Loucy (cell line): Measurements from ENCODE around the gene MBTPS2.

ENCODE experiments used
- H2AFZ ChIP-seq: fragments of 200-600 bp; sonication (generic); 2 replicates; pipeline ENCODE4 v1.6.0; 2016; ENCODE audit warnings: antibody characterized with exemption, mild to moderate bottlenecking, low read length, moderate library complexity
- H3F3A ChIP-seq: fragments of 200-600 bp; 2 replicates; pipeline ENCODE4 v1.6.0; 2016; ENCODE audit warnings: antibody characterized with exemption, low read depth, mild to moderate bottlenecking
- H3K27me3 ChIP-seq: fragments of 200-600 bp; sonication (generic); 2 replicates; pipeline ENCODE4 v1.6.1; 2014; ENCODE audit warnings: low read length, mild to moderate bottlenecking; ENCODE audit not compliant: insufficient read depth, poor library complexity, severe bottlenecking
- H3K36me3 ChIP-seq: fragments of 200-600 bp; sonication (generic); 2 replicates; pipeline ENCODE4 v1.6.1; 2016; ENCODE audit warnings: low read length; ENCODE audit not compliant: insufficient read depth
- H3K4me1 ChIP-seq: fragments of 200-600 bp; sonication (generic); 2 replicates; pipeline ENCODE4 v1.5.1; 2014; ENCODE audit warnings: low read length, mild to moderate bottlenecking; ENCODE audit not compliant: insufficient read depth, poor library complexity, severe bottlenecking
- H3K4me2 ChIP-seq: fragments of 200-600 bp; sonication (generic); 2 replicates; pipeline ENCODE4 v1.6.0; 2014; ENCODE audit warnings: antibody characterized with exemption, low read length, low read depth, mild to moderate bottlenecking; ENCODE audit not compliant: poor library complexity, severe bottlenecking
- H3K4me3 ChIP-seq: fragments of 200-600 bp; sonication (generic); 2 replicates; pipeline ENCODE4 v1.5.1; 2014; ENCODE audit warnings: low read length, mild to moderate bottlenecking, mixed read lengths; ENCODE audit not compliant: poor library complexity, severe bottlenecking
- H3K79me2 ChIP-seq: fragments of 200-600 bp; sonication (generic); 2 replicates; pipeline ENCODE4 v1.6.1; 2014; ENCODE audit warnings: low read length; ENCODE audit not compliant: insufficient read depth
- H3K9ac ChIP-seq: fragments of 200-600 bp; sonication (generic); 2 replicates; pipeline ENCODE4 v1.6.0; 2014; ENCODE audit warnings: mild to moderate bottlenecking, low read depth, low read length, moderate library complexity; ENCODE audit not compliant: poor library complexity, severe bottlenecking
- H3K9me2 ChIP-seq: fragments of 200-600 bp; sonication (generic); replicated peaks from 2 replicates; pipeline ENCODE4 v1.6.1; 2016; ENCODE audit warnings: low read depth, low read length, mixed read lengths
- H3K9me3 ChIP-seq: fragments of 200-600 bp; sonication (generic); 2 replicates; pipeline ENCODE4 v1.6.1; 2014; ENCODE audit warnings: mild to moderate bottlenecking, antibody characterized with exemption, low read length, low read depth; ENCODE audit not compliant: insufficient read depth
- H4K20me1 ChIP-seq: fragments of 200-600 bp; sonication (generic); 2 replicates; pipeline ENCODE4 v1.6.0; 2014; ENCODE audit warnings: antibody characterized with exemption, low read length, mild to moderate bottlenecking; ENCODE audit not compliant: insufficient read depth, poor library complexity, severe bottlenecking
- EZH2phosphoT487 ChIP-seq: fragments of 200-600 bp; IDR thresholded peaks from 2 replicates; pipeline ENCODE4 v1.6.1; 2018; ENCODE audit warnings: antibody characterized with exemption, mild to moderate bottlenecking, moderate library complexity, borderline replicate concordance
- TF ChIP-seq, protein P1 (sequence below): fragments of 200-600 bp; sonication (generic); conservative IDR thresholded peaks from 2 replicates; pipeline ENCODE4 v1.5.1; 2014; ENCODE audit warnings: mild to moderate bottlenecking, antibody characterized with exemption, low read length

The MBTPS2 gene

DNA sequence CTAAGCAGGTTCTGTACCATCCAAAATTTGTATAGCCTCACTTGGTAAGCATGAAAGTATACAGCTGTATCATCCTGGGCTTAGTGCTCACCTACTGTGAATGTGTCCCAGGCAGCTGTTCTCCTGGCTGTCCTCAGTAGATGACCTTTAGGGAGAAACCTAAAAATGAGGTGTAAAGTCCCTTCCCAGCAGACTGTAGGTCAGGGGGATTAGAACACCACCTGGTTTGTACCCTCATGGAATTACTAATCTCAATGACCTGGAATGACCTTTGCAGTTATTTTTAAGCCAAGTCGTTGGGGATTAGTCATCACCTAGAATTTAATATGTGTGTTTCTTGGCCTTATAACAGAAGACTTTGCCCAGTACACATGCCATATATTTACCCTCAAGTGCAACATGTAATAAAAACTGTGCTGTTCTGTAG lies 39.1 kb upstream of the MBTPS2 start:
- TF ChIP-seq, protein P1, sequence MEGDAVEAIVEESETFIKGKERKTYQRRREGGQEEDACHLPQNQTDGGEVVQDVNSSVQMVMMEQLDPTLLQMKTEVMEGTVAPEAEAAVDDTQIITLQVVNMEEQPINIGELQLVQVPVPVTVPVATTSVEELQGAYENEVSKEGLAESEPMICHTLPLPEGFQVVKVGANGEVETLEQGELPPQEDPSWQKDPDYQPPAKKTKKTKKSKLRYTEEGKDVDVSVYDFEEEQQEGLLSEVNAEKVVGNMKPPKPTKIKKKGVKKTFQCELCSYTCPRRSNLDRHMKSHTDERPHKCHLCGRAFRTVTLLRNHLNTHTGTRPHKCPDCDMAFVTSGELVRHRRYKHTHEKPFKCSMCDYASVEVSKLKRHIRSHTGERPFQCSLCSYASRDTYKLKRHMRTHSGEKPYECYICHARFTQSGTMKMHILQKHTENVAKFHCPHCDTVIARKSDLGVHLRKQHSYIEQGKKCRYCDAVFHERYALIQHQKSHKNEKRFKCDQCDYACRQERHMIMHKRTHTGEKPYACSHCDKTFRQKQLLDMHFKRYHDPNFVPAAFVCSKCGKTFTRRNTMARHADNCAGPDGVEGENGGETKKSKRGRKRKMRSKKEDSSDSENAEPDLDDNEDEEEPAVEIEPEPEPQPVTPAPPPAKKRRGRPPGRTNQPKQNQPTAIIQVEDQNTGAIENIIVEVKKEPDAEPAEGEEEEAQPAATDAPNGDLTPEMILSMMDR: no peak
- TF ChIP-seq EZH2phosphoT487: no peak
- H2AFZ ChIP-seq: no peak overlapping the region
- H3K36me3 ChIP-seq: no peaks in the 10 kb centered on the region
- no peaks in the 10 kb centered on the region for H3K27me3 ChIP-seq
- H3K4me2 ChIP-seq: no peak overlapping the region
- no peaks in the 10 kb centered on the region for H3K9me2 ChIP-seq
- H4K20me1 ChIP-seq: no peaks in the 10 kb centered on the region
- no peaks in the 10 kb centered on the region for H3K4me1 ChIP-seq
- H3F3A ChIP-seq: no peaks in the 10 kb centered on the region
- no peaks in the 10 kb centered on the region for H3K79me2 ChIP-seq
- H3K4me3 ChIP-seq: no peak overlapping the region
- H3K9me3 ChIP-seq: no peaks in the 10 kb centered on the region
- no peak overlapping the region for H3K9ac ChIP-seq

DNA sequence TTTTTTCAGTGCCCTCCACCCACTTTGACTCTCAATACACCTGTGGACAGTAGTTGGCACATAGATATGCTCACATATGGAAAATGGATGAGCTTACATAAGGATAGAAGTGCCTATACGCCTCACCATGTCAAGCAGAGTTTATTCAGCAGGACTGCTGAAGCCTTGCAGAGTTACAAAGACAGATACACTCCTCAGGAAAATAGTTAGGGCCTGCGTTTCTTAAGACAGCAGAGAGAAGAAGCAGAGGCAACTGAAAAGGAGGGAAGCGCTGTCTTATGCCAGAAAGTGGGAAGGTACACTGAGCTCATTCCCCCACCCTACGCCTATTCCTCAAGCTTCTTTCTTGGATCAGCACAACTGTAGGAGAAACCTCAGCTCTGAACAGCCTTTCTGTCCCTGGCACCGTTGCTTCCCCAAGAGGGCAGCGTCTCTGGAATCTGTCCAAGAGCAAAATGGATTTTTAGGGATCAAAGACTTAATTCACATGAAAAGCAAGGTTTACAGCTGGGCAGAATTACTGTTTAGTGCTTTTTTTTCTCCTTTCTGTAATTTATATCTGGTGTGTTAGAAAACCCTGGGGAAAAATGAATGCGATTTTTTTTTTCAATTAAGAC lies 37.3 kb upstream of the MBTPS2 start:
- H3K36me3 ChIP-seq: no peaks in the 10 kb centered on the region
- H3K9me3 ChIP-seq: no peaks in the 10 kb centered on the region
- H3K4me3 ChIP-seq: no peak overlapping the region
- no peak overlapping the region for H3K9ac ChIP-seq
- H3K27me3 ChIP-seq: no peaks in the 10 kb centered on the region
- no peaks in the 10 kb centered on the region for H3K9me2 ChIP-seq
- H2AFZ ChIP-seq: no peak overlapping the region
- no peaks in the 10 kb centered on the region for H4K20me1 ChIP-seq
- no peak for TF ChIP-seq EZH2phosphoT487
- TF ChIP-seq, protein P1: no peak
- no peaks in the 10 kb centered on the region for H3F3A ChIP-seq
- no peaks in the 10 kb centered on the region for H3K79me2 ChIP-seq
- H3K4me2 ChIP-seq: no peak overlapping the region
- H3K4me1 ChIP-seq: no peaks in the 10 kb centered on the region

DNA sequence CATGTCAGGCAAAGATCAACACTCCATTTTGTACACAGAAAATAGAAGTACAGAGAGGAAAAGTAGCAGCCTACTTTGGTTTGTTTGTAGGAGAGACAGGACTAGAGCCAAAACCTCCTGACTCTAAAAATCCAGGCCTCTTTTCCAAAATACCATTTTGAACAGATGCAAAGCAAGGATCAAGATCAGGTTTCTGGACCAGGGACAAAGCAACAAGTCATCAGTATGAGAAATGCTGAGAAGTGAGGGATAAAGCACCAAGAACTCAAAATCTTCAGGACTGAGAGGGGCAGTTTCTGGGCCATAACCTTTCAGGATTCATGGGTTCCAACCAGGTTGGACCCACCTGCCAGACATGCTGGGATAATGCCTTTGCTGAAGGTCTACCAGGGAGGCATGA lies 36.6 kb upstream of the MBTPS2 start:
- H3K9me2 ChIP-seq: no peaks in the 10 kb centered on the region

More for the DNA sequence above, 36.6 kb upstream of the MBTPS2 start:
- Histone ChIP-seq H3K36me3 (no peaks in the 10 kb centered on the region), H3K4me1 (no peaks in the 10 kb centered on the region), H3K9ac (no peak overlapping the region), H3K27me3 (no peaks in the 10 kb centered on the region), H3K79me2 (no peaks in the 10 kb centered on the region), H3K4me3 (no peak overlapping the region), H3K4me2 (no peak overlapping the region), H4K20me1 (no peaks in the 10 kb centered on the region), H3F3A (no peaks in the 10 kb centered on the region), H3K9me3 (no peaks in the 10 kb centered on the region), H2AFZ (no peak overlapping the region)
- TF ChIP-seq, protein P1: no peak
- TF ChIP-seq EZH2phosphoT487: no peak
